GM19035 (cell line): ENCODE data around the gene AGAP5.
"Not testable (repeated sequence)": the region's sequence is repeated elsewhere in the genome, so short reads cannot be mapped to it uniquely, and the experiment has no call there.

Experiments used
- ATAC-seq: cut with Tn5 transposase; IDR thresholded peaks from one replicate; pipeline ENCODE4 v1.9.1; 2021; ENCODE audit not compliant: unreplicated experiment

Gene AGAP5

DNA sequence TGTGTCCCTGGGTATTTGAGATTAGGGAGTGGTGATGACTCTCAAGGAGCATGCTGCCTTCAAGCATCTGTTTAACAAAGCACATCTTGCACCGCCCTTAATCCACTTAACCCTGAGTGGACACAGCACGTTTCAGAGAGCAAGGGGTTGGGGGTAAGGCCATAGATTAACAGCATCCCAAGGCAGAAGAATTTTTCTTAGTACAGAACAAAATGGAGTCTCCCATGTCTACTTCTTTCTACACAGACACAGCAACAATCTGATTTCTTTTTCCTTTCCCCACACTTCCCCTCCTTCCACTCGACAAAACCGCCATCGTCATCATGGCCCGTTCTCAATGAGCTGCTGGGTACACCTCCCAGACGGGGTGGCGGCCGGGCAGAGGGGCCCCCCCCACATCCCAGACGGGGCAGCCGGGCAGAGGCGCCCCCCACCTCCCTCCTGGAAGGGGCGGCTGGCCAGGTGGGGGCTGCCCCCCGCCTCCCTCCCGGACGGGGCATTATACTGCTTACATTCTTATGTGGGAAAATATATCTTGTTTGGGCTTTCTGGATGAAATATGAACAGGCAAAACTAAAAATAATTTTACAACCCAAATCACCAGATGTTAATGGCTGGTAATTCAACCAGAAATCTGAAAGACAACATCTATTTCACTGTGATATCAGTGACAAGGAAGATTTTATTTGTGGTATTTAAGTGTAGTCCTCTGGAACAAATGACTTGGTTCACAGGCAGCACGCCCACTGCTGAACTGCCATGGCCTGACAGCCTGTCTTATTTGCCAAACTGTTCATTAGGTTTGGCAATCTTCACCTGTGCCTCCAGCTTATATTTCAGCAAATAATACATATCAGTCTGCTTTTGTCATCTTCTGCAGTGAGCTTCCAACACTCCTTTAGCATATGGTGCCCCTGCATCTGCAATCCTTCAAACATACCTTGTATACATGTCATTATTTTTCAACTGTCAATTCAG lies 17.6 kb upstream of the AGAP5 start:
- not testable (repeated sequence) for ATAC-seq

DNA sequence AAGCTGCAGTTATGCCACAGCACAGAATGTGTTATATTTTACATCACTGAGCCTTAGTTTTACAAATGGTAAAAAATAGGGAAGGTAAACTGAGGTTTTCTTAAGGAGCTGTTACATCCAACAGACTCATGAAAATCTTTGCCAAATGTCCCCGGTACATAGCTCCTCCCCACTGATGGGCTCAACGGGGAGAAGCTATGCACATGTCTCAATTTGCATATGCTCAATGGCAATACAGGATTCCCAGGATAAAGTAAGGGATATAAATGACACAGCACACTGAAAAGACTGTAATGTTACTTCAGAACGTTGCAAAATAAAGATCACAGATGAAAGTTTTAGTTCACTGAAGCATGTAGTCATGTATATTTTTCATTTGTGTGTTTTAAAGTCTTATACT lies 16.6 kb upstream of the AGAP5 start:
- ATAC-seq, result not testable (repeated sequence)

DNA sequence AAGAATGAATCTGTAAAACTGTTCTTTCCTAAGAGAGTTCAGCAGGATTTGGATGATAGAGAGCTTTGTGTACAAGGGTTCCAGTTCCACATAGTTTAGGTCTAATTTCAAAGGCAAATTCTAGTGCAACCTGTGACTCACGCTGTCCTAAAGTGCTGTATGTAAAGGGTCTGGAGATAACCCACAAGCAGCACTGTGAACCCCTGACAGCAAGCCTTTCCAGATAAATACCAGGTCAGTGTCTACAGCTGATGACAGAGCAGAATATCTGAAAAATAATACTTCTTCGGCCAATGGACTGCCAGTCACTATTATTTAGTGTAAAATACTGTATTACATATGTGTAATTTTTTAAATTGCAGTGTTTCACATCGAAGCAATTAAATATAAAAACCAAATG lies 16.0 kb upstream of the AGAP5 start:
- ATAC-seq, result not testable (repeated sequence)

DNA sequence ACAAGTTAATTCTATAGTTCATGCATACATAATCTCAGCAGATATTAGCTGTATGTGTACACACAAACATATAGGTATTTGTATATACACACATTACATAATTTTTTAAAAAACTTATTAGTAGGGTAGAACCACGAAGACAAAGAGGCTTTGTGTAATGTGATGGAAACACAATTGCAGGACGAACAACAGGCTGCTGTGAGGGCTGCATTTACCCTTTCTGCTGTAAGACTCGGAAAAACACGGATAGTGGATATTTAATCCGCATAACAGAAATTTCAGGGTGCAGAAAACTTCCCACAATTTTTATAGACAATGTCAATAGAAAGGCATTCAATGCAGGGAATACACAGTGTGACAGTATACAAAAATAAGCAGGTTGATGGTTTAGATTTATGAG lies 13.8 kb upstream of the AGAP5 start:
- not testable (repeated sequence) for ATAC-seq

DNA sequence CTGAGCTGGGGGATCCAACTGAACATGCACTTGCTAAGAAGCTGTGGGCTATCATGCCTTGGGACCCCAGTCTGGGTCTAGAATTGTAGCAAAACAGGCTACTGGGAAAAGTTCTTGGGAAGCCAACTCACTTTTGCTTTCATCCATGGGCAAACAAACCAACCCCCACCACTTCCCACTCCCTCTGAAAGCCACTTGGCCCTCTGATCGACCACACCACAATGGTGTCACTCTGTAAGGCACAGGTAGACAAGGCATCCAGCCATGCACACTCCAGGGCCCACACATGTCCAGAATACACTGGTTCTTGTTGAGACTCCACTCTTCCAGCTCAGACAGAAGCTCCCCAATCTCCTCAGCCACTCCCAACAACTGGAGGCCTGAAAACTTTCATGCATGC lies 10.2 kb upstream of the AGAP5 start:
- not testable (repeated sequence) for ATAC-seq

DNA sequence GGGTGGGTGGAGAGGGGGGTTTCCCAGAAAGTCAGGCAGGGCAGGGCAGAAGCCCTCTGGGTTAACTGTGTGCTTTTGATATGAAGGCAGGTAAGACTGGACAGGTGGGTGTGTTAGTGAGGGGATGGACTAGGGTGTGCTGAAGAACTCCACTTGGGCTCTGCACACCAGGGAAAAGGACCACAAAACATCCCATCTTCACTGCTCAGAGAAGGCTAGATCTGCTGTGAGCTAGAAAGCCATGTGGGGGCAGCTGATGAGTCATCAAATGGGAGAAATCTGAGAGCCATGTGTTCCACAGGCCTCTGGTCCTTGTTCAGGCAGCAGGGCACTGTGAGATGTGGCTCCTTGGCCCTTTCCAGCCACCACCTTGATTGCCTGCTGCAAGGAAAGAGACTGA lies 9.7 kb upstream of the AGAP5 start:
- not testable (repeated sequence) for ATAC-seq

DNA sequence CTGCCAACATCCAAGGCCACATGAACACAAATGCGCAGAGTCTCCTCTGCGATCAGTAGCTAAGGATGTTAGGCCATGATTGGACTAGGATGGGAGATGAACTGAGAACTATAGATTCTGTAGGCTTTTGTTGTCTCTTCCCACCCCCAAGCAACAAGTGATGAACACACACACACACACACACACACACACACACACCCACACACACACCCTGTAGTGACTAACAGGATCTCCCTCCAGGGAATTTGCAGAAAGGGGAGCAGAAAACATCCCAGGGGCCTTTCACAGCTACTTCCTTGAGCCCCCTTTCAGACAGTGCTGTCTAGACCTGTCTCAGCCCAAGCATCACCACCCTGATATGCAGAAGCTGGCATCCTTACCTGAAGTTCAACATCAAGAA lies 8.6 kb upstream of the AGAP5 start:
- not testable (repeated sequence) for ATAC-seq

DNA sequence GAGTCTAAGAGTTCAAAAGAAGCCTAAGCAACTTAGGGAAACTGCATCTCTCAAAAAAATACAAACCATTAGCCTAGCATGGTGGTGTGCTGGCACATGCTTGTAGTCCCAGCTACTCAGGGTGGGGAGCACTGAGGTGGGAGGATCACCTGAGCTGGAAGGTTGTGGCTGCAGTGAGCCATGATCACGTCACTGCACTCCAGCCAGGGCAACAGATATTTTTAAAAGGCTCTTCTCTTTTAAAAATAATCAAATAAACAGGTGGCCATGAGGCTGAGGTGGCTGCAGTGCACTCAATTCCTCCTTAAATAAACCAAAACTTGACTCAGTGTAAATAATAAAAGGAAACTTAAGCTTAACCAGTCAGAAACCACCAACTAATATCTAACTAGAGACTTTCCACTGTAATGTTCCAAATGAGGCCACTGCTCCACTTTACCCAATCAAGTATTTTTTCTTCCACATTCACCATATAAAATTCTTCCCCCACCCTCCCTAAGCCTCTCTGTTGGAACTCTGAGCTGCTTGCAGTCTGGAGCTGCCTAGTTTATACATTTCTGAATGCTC lies 7.7 kb upstream of the AGAP5 start:
- ATAC-seq, result not testable (repeated sequence)

DNA sequence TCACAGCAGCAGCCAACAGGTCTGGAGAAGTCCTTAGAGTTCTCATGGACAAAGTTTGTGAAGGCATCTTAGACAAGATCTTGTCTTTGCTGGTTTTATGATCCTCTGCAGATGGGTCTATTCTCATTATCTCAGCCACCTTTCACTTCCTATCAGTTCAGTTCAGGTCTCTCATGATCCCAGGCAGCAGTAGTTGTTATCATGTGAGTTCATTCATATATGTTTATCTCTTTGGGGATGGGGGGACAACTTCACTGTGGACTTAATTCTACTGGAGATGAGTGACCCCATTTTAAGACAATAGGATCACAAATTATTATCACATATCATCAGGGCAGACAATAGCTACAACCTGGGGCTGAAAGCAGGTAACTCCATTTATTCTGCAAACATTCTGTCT lies 6.0 kb upstream of the AGAP5 start:
- not testable (repeated sequence) for ATAC-seq

DNA sequence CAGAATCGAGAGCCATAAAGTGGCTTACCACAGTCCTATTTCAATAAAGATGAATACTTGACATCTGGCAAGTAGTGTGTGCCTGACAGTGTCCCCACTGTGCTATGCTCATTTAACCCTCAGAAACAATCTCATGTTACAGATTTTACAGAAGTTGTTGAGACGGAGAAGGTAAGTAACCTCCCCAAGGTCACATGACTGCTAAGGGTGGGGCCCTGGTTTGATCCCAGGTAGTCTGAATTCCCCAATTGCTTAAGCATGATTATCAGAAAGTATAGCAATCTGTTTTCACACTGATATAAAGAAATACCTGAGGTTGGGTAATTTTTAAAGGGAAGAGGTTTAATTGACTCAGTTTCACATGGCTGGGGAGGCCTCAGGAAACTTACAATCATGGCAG lies 910 bp upstream of the AGAP5 start:
- ATAC-seq, result not testable (repeated sequence)

DNA sequence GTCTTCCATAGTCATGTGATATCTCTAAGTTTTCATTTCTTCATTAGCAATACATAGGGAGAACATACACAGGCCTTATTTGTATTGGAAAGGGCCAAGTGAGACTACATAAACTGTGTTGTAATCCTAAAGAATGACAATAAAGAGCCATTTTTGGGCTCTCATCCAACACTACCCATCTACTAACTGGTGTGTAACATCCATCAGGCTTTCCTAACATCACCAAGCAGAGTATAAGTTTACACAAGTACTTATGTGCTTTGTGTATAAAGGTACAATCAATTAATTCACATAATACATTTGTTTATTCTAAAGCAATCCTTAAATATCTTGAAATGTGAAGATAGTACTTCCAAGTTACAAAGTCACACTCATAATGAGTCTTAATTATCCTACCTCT lies 2.6 kb downstream of the AGAP5 start:
- ATAC-seq, result not testable (repeated sequence)

DNA sequence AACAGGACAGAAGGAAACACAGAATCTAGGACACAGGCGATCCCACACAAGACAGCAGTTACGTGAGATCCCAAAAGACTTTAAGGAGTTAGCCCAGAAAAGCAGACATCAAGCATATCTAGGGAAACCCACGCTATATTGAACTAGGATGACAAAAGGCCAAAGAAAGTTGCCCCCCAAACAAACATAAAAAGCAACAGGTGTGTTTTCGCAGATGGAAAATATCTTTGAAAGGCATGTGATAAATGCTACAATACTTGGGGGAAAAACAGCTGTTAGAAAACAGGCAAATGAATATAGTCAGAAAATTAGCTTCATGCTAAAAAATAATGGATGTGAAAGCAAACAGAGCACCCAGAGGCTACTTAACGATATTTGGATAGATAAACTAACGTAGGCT lies 7.2 kb downstream of the AGAP5 start:
- not testable (repeated sequence) for ATAC-seq

DNA sequence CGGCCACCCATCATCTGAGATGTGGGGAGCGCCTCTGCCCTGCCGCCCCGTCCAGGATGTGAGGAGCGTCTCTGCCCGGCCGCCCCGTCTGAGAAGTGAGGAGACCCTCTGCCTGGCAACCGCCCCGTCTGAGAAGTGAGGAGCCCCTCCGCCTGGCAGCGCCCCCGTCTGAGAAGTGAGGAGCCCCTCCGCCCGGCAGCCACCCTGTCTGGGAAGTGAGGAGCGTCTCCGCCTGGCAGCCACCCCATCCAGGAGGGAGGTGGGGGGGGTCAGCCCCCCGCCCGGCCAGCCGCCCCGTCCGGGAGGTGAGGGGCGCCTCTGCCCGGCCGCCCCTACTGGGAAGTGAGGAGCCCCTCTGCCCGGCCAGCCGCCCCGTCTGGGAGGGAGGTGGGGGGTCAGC lies 8.3 kb downstream of the AGAP5 start:
- ATAC-seq, result not testable (repeated sequence)

DNA sequence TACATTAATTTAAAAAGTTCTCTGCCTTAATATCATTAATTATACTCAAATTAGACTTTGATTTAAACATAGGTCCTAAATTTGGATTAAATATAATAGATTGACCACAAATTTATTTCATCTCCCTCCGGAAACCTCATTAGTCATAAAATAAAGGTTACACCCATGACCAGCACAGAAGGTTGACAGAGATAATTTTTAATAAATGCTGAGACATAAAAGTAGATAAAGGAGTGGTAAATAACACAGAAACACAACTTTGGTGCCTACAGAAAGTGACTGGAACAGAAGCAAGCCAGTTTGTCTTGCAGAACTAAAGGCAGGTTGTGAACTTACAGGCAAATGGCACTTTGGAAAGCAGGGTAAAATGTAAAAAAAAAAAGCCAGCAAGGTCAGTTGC lies 10.3 kb downstream of the AGAP5 start:
- not testable (repeated sequence) for ATAC-seq

DNA sequence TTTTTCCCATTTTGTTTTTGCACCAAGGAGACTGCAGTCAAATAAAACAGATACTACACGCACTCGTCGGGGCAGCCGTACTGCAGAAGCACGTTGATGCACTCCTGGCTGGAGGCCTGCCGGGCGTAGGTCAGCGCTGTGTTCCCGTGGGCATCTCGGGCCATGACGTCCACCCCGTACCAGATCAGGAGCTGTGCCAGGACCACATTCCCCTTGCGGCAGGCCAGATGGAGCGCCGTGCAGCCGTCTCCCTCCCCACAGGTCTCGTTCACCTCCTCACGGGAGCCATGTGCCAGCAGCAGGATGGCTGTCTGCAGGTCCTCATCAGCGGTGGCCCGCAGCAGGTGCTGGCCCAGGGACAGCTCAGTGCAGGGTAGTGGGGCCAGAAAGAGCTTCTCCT lies 23.4 kb downstream of the AGAP5 start:
- ATAC-seq, result not testable (repeated sequence)

DNA sequence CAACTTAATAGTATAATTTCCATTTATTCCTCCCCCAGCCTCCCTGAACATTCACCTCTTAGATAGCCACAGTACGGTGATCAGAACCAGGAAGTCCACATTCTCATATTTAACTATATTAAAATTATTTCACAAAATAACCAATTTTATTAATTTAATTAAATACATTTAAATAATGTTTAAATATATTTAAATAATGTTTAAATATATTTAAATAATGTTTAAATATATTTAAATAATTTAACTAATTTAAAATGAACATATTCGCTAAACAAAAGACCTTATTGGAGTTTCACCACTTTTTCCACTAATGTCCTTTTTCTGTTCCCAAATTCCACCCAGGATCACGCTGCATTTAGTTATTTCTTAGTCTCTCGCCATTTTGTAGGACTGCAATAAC lies 29.5 kb downstream of the AGAP5 start:
- ATAC-seq, result not testable (repeated sequence)

DNA sequence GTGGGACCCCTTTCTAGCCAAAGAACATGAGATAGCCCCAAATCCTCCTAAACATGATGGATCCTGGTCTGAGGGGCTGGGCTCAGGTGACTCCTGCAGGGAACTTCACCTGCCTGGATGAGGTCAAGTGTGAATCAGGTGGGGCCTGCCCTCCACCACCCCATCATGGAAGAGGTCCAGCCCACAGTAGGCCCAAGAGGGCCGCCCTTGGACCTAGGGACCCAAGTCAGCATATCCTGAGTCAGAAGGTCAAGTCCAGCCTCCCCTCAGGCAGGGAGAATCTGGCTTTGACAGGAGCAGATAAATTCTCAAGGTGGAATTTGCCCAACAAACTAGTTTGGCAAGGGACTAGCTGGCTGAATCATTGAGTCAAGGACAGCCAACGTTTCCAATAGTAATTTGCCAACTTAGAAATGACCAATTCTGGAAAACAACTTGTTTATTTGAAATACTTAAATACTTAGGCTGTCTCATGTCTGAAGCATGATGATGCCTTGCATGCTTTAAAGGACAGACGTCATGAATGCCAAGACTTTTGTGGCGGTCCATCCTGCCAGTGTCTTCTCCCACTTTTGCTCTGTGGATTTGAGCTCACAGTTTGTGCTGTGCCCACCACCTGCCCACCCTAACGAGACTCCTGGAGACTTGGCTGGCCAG lies 31.6 kb downstream of the AGAP5 start:
- not testable (repeated sequence) for ATAC-seq

DNA sequence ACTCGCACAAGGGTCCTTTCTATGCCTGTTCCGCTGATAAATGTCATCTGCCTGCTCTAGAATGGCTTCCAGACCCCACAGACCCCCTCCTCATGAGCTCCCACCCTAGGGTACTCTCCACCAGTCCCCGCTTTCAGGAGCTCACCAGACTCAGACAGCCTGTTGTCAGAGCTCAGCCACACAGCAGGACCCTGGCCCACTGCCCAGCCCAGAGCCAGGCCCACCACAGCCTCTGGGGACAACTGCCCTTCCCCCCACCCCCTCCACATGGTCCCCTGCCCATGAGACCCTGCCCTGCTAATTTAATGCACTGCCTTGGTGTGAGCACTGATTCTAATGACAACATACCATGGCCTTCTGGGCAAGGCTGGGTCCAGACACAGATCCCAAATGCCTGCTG lies 32.3 kb downstream of the AGAP5 start:
- ATAC-seq, result not testable (repeated sequence)

DNA sequence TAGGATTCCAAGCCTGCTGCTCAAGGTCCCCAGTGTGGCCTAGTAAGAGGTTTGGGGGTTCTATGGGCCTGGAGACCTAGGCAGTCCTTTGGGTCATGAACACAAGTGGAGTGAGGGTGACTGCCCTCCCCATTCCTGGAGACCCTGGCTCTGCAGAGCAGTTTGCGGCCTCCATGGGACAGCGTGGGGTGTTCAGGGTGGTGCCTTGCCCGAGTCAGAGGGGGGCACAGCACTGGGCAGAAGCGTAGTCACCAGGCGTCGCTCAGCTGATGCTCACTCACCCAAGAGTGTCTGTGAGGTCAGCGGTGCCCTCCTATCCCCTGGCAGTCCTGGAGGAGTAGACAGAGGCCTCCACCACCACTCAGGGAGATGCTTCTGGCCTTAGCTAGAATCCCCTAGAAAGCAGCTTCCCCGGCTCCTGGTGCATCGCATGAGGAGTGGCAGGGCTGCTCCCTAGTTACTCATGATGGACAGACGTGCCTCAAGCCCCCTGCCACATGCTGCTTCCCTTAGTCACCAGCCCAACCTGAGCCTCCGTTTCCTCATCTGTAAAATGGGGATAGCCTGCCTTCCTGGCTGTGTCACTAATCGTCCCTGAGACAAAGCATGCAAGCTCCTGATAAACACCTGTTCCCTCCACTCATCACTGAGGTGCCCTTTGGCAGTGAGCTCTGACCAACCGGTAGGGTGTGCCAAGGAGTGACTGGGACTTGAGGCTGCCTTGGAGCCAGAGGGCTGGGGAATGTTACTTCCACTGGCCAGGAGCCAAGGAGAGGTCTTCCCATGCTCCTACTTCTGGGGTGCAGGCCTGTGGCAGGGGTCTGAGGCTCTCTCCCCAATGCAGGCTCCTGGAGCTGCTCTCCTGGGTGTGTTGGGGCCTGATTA lies 33.5 kb downstream of the AGAP5 start:
- not testable (repeated sequence) for ATAC-seq

DNA sequence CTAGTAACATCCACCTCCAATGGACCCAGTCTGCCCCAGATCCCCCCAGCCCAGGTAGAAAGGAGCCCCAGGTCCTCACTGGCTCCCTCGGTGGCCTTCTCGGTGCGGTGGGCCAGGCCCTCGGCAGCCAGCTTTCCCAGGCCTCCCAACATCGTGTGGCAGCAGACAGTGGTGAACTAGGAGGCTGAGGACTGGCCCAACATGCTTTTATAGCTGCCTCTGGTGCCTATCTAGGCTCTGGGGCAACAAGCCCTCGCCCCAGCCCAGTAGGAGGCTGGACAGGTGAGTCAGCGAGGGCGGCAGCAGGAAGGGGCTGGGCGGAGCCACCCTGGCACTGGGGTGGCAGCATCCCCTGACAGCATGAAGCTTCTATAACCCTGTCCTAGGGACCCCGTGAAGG lies 34.3 kb downstream of the AGAP5 start:
- ATAC-seq, result not testable (repeated sequence)

DNA sequence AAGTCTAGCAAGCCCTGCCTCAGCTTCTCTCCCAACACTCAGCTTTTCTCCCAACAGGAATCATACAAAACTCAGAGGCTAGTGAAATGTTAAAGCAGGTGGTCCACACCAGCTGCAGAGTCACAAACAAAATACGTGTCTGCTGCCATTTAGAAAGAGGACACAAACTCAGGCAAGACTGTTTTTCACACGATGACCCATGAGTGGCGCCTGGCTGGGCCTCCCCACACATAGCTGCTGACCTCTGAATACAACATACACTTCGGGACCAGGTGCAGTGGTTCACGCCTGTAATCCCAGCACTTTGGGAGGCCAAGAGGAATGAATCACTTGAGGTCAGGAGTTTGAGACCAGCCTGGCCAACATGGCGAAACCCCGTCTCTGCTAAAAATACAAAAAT lies 35.2 kb downstream of the AGAP5 start:
- not testable (repeated sequence) for ATAC-seq
